DMS 273 (cell line): Measurements from ENCODE around the gene TCF3.
"Not testable (repeated sequence)": the region's sequence is repeated elsewhere in the genome, so short reads cannot be mapped to it uniquely, and the experiment has no call there.

Experiments used
- DNase-seq: peaks from one replicate; lab custom pipeline; 2025; ENCODE audit not compliant: unreplicated experiment; lab: John Stamatoyannopoulos, UW

TCF3 gene

DNA sequence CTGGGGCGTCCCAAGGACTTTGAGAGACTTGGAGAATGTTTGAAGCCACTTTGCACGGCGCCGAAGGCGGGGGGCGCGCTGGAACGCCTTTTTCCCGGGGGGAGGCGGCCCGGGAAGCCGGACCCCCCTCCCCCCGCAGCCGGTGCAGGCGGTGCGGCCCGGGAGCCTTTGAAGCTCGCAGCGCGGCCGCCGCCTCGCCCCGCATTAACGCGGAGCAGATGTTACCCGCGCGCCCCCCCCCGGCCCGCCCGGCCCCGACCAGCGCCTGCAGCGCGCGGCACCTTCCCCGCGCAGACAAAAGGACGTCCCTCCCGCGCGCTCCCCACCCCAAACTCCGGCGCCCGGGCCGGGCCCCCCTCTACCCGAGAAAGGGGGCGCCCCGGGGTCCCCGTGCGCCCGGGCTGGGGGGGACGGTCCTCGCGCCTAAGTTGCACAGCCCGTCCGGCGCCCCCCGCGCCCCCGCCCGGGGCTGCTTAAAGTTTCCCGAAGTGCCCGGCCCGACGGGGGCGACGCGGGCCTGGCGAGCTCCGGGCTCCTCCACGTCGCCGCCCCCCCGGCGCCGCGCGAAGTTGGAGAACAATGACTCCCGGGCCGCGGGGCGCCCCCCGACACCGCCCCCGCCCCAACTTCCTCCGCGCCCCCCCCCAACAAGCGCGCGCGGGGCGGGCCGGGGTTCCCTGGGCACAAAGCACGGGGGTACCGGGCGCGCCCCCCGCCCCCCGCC, 685 bp downstream of the TCF3 start:
- DNase-seq = peak; percentile 81

DNA sequence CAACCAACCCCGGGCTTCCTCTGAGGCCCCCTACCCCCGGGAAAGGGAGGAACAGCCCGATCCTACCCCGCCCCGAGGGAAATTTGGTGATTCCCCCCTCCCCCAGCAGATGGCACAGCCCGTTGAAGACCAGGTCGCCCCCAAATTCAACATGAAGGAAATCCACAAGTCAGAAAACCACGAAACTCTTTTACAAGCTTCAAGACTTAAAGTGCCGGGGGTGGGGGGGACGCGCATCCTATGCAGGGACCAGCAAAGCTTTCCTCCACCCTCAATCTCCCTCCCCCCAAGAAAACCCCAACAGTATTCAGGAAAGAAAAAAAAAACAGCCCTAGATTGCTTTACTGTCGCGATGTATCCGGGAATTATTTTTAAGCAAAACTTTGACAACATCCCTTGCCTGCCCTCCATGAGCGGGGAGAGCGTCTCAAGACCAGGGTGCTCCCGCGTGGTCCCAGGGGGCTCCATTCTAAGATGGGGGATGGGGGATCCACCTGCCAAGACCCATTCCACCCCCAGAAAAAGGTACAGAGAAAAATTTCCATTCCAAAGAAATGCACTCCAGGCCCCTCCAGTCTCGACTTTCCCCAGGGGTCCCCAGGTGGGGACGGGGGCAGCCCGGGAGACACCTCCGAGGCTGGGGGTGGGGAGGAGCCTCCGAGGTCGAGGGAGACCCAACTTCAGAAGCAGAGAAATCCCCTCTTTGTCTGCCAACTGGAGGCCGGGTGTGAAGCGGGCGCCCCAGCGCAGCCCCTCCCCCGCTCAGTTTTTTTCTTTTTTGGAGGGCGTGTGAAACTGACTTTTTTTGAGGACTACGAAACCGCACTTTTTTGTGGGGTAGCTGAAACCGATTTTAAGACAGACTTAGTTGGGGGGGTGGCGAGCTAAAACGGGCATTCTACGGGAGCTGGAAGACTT, 1.5 kb downstream of the TCF3 start:
- DNase-seq = peak; percentile 63

DNA sequence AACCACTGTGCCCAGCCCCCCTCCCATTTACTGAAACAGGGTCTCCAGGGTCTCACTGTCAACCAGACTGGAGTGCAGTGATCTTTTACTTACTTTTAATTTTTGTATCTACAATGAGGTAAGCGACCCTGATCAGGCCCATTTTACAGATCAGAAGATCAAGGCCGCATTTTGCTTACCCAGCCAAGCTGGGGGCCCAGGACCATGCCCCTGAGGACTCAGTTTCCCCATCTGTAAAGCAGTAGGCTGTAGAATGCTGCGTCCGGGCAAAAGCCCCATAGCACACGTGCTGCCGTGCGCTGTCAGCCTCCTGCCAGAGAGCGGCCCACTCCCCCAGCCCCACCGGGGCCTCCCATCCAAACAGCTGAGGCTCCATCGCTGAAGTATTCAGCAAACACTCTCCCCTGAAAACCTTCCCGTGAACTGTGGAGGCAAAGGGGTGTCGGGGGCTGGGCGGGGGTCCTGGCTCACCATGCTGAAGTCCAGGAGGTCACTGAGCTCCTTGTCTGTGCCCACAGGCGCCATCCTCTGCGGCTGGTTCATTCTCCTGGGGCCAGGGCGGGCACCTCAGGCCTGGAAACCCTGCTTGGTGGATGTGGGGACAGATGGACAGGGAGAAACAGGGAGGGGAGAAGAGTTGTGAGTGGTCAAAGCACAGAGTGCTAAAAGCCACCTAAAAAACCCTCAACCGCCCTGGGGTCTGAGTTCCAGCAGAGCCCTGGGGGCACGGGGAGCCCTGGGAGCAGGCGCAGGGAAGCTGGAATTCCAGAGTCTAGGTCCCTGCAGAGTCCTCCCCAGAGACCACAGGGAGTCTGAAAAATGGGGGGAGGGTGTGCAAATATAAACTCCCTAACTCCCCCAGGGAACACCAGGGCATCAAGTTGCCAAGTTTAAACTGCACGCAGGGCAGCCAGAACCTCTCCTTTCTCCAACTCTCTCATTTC, 2.4 kb downstream of the TCF3 start:
- DNase-seq = no peak

DNA sequence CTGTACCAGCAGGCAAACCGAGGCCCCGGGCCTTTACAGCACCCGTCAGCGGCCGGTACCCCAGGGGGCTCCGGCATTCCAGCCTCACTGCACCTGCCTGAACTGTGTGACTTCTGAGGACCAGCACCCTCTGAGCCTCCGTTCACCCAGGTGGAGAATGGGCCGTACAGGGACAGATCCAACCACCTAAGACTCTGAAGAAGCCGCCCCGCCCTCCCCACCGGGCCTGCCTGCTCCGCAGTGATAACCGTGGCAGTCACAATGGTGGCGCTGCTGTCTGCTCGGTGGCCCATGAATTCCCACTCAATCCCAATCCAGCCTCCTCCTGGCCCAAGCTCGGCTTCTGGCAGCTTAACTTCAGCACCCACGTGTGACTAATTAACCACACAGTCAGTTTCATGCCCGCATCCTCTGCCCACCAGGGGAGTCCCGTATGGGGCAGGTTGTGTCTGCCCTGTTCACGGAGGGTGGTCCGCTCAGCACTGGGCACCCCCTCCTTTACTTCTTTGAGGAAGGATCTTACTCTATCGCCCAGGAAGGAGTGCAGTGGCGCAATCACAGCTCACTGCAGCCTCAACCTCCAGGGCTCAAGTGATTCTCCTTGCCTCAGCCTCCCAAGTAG, 3.4 kb downstream of the TCF3 start:
- DNase-seq = no peak

DNA sequence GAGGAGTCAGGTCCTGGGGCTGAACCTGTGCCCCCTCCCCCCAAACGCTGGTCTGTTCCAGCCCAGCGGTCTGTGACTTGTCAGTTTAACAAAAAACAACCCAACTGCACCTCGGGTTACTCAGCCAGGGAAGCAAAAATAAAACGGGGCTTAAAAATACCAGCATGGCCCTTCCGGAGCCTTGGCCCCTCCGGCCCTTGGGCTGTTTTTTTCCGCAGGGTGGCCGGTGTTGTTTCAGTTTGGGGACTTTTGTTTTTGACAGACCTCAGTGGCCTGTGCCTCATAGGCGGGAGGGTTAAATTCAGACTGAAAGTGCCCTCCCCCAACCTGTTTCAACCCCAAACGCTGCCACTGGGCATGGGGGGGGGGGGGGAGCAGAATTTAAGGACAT, 4.0 kb downstream of the TCF3 start:
- no peak for DNase-seq

DNA sequence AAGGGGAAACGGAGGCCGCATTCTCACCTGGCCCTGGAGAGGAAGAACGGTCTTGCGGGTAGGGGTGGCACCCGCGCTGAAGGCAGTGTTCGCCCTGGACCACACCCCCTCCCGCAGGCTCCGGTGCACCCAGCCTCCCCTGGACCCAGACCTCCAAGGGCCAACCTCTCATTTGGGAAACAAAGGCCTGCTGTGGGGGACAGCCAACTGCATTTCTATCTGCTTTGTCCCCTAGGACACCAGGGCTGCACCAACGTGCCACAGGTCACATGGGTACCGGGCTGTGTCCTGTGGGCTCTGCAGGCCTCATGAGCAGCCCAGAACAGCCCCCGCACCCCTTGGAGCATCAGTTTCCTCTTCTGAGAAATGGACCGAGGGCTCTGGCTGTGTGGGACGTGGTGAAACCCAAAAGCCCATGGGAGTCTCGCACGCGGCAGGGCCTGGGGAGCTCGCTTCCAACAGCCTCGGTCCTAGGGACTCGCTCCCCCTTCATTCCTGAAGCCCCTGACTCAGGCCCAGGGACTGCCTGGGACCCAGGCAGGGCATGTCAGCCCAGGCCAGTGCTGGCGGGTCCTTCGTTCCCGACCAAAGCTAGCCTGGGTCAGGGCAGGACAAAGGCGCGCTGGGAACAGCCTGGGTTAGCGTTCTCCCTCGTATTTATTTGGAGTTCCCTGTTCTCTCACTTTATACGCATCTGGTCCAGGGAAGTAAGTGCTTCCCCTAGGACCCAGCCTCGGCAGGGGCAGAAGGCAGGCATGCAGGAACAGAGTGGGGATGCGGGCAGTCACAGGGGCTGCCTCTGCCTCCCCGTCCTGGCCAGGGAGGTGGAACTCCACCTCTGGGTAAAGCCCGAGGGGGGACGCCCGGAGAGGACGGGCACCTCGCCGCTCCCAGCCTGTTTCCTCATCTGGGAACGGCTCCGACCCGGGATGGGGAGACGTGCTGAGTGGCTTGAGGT, 4.6 kb downstream of the TCF3 start:
- DNase-seq = no peak

DNA sequence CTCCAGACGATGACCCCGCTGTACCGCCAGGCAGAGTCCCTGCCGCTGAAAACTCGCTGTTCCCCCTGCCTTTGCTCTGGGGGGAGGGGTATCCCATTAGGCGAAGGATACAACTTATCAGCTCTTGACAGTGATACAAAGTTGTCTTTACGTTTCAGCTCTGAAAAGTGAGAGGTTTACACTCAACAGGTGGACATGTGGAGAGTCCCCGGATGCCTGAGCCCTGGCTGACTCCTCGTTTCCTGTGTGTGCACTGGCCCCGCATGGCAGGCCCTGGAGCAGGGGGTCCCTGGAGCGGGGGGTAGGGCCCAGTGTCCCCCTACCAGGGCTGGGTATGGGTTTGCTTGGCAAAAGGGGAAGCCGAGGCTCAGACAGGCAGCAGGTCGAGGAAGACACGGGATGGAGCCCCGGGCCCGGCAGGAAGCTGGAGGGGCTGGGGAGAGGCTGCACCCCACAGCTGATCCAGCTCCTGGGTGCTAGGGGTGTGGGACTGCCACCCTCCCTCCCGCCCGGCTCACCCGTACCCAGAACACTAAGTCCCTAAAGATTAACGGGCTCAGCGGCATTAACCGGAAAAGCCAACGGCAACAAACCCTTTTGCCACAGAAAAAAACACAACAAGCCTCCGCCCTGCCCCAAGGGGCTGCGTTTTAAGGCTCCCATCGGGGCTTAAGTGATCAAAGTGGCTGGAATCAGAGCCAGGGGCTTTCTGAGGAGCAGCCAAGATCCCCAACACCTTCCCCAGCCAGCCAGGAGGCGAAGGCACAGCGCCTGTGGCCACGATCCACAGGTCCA, 5.6 kb downstream of the TCF3 start:
- DNase-seq = no peak

DNA sequence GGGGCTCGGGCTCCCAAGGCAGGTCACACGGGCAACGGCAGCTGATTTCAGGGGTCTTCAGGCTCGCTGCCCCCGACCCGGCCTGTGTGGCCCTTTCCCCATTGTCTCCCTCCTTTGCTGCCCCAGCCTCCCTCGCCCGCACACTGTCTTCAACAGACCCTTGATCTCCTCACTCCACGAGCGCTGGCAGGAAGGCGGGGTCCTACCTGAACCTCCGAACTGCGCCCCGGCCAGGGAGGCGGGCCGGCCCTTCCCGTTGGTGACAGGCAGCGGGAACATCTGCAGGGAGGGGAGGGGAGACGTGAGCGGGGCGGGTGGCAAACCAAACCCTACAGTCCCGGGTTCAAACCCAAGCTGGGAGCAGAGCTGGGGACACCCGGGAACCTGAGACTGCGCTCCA, 6.3 kb downstream of the TCF3 start:
- DNase-seq = no peak

DNA sequence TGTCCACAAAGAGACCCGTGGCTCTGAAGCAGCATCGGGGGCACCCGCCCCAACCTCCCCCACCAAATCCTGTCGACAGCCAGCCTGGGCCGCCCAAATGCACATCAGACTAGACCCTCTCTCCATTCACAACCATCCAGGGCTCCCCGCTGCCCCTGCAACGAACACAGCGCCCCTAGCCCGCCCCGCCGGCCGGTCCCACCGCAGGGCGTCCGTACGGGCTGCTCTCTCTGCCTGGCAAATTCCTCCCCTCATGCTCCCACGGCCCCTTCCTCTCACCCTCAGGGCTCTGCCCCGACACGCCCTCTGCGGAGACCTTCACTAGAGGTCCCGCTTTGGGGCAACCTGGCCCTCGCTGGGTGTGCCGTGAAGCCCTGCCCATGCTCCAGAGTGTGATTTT, 7.1 kb downstream of the TCF3 start:
- DNase-seq = no peak

DNA sequence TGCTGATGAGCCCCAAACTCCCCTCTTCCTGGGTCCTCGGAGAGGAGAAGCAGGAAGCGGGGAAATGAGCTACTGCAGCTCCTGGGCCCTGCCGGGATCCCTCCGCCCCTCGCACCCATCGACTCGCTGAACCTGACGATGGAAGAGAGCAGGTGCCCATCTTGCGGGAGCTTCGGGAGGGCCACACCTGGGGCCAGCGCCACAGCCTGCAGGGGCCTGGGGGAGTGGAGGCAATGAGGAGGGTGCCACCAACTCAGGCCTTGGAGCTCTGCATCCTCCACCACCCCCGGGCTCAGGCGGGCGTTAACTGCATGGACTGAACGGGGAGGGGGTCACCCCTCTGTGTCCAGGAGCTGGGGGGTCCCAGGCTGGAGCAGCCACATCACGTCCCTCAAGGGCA, 8.3 kb downstream of the TCF3 start:
- DNase-seq = no peak

DNA sequence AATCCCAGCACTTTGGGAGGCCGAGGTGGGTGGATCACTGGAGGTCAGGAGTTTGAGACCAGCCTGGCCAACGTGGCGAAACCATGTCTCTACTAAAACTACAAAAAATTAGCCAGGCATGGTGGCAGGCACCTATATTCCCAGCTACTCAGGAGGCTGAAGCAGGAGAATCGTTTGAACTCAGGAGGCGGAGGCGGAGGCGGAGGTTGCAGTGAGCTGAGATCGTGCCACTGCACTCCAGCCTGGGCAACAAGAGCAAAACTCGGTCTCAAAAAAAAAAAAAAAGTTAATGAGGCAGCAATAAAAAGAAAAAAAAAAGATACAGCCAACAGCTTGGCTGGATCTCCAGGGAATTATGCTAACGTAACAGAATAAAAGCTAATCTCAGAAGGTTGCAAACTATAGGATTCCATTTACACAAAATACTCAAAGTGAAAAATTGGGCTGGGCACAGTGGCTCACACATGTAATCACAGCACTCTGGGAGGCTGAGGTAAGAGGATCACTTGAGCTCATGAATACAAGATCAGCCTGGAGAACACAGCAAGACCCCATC, 11.4 kb downstream of the TCF3 start:
- not testable (repeated sequence) for DNase-seq

DNA sequence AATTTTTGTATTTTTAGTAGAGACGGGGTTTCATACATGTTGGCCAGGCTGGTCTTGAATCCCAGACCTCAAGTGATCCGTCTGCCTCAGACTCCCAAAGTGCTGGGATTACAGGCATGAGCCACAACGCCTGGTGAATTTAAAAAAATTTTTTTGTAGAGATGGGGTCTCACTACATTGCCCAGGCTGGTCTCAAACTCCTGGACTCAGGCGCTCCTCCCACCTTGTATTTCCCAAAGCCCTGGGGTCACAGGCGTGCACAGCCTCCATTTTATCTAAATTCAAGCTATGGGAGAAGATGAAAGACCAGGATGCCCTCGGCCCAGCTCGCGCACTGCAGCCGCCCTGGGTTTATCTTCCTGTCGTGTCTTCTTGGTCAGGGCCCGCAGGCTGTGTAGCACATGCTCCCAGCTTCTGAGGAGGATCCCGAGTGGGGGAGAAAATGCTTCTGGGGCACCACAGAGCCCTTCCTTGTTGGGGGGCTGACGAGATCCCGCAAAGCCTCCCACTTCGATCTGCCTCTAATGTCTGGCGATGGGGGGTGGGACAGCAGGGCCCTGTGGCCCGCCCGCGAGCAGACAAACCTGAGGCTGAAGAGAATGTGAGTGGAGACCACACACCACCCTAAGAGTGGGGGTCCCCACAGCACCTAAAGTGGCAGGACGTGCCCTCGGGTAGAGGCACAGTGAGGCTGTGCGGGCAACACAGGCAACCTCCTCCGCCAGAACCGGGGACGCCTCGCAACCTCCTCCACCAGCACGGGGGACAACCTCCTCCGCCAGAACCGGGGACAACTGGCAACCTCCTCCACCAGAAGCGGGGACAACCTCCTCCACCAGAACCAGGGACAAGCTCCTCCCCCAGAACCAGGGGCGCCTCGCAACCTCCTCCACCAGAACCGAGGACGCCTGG, 15.8 kb downstream of the TCF3 start:
- DNase-seq = no peak

DNA sequence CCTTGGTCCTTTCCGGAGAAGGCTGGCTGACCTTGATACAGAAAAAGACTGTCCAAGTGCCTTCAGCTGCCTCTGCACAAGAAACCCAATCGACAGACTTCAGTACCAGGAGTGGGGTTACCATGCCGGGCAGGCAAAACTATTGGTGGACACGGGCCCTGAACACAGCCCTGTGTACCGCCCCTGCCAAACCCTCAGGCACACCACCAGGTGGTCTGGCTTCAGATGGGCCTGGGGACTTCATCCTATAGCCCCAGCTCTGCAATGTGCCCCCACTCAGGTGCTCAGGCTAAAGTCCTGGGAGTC, 17.5 kb downstream of the TCF3 start:
- DNase-seq = no peak

DNA sequence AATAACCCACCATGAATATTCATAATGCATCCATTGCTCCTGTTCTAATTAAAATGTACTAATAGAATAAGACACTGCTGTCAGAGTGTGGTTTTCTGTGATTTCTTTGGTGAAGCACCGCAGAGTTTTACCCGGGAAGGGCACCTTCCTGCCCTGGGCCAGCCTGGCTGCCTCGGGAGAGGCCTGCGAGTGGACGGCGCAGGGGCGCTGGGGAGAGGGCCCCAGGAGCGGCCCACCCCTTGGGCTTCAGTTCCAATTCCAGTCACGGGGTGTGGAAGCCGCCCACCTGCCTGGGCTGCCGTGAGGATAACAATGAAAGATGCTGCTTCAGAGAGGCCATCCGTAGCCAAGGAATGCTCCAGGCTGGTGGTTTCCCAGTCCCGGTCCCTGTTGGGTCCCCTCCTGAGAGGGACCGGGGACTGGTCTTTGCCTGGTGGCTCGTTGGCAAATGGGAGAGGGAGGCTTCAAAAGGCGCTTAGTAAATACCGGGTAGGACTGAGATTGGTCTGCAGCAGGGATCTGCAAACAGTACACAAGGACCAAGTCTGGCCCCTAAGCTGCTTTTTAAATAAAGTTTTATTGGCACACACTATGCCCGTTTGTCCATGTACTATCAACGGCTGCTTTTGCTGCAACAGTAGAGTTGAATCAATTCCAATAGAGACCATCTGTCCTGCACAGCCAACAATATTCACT, 18.0 kb downstream of the TCF3 start:
- DNase-seq = peak; percentile 78

DNA sequence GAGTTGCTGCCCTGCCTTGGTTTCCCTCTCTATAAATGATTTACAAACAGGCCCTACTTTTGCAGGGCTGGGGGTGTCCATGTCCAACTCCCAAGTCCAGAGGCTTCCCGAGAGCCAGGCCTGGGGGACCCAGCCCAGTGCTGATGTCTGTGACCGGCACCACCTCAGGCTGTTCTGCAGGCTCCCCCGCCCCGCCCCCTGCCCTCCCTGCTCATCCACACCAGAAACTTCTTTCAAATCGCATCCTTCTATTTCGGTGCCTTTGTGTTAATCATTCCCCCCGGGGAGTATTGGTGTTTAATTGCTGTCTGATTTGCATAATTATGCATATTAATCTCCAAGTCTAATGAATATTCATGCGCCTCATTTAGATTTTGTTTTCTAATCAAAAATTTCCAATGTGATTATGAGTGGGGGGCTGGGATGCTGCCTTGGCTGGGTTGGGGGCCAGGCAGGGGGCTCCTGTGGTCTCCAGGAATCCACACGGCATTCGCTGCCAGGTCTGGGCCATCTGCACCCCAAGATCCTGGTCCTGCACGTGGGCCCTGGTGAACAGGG, 19.1 kb downstream of the TCF3 start:
- DNase-seq = no peak

DNA sequence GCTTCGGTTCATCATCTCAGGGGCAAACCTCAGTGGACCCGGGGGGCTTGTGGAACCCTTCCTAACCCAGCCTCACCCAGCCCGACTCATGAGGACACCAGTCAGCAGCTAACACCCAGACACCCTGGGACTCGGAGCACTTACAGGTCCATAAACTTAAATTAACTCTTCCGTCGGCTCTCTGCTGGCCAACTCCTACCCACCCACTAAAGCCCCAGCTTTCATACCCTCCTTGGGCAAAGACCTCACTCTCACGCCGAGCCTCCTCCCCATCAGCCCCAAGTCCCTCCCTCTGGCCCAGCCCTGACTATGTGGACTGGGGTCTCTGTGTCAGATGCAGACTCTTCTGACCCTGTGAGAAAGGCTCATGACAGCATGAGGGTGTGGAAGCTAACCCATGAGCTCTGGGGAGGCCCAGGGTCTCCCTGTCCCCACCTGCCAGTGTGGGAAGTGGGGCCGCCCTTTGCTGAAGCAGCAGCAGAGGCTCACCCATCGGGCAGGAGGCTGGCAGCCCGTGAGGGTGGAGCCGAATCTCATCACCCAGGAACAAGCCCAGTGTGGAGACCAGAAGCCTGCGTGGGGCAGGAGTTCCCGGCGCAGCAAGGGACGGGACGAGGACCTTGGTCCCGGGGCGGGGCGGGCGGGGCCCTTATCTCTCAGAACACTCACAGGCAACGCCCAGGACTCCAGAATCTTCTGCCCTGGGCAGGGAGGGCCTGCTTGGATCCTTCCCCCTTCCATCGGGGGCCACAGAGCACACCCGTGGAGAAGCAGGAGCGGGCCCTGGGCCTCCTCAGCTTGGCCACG, 19.8 kb downstream of the TCF3 start:
- no peak for DNase-seq
